Posterior cingulate gyrus (tissue), 11 donors: ENCODE data around the gene LNX1.
A peak's percentile ranks its signal among the peaks of the same experiment; 100 is the strongest.

ENCODE experiments used
- DNase-seq, 10 donors: peaks; one replicate each; pipeline versions ENCODE4 v3.0.0 to v3.0.0-alpha.2; 2020 to 2021; ENCODE audit warnings: mixed read lengths in 3 of 10
- intact Hi-C: fragments of 100-400 bp; cut with DNase I; formaldehyde crosslinking; loops from one replicate; pipeline ENCODE4 v1.15.1; 2023

The LNX1 gene

GRCh38 chr4:53575552-53575951 is 15.7 kb downstream of the LNX1 start:
- intact Hi-C loops = no loop called here
- DNase-seq = peak in 1 of 10 donors; percentile 42

- intact Hi-C loops = no loop called here
Measured at GRCh38 chr4:53574528-53574927, 16.8 kb downstream of the LNX1 start.

GRCh38 chr4:53573696-53574095 is 17.6 kb downstream of the LNX1 start:
- intact Hi-C loops = no loop called here
- no peak for DNase-seq

More at GRCh38 chr4:53574528-53574927, 16.8 kb downstream of the LNX1 start:
- DNase-seq = no peak

GRCh38 chr4:53572600-53572994 is 18.7 kb downstream of the LNX1 start:
- intact Hi-C loops = no loop called here
- no peak for DNase-seq

- intact Hi-C loops = no loop called here
Measured at GRCh38 chr4:53571936-53572599, 19.2 kb downstream of the LNX1 start.

GRCh38 chr4:53563824-53564223 is 27.5 kb downstream of the LNX1 start:
- DNase-seq = peak in 8 of 10 donors; percentile 29 to 94 (median 68)
- intact Hi-C loops = no loop called here

More at GRCh38 chr4:53571936-53572599, 19.2 kb downstream of the LNX1 start:
- no peak for DNase-seq

- intact Hi-C loops = no loop called here
Measured at GRCh38 chr4:53562409-53562808, 28.9 kb downstream of the LNX1 start.

GRCh38 chr4:53559021-53559620 is 32.2 kb downstream of the LNX1 start:
- intact Hi-C loops = no loop called here
- no peak for DNase-seq

More at GRCh38 chr4:53562409-53562808, 28.9 kb downstream of the LNX1 start:
- no peak for DNase-seq

GRCh38 chr4:53558065-53558801 is 33.1 kb downstream of the LNX1 start:
- peak; percentile 17 to 97 (median 78) for DNase-seq

GRCh38 chr4:53557669-53558064 is 33.6 kb downstream of the LNX1 start:
- DNase-seq = peak in 1 of 10 donors; percentile 49
- intact Hi-C loops = no loop called here

More at GRCh38 chr4:53558065-53558801, 33.1 kb downstream of the LNX1 start:
- intact Hi-C loops = no loop called here

- DNase-seq = no peak
- intact Hi-C loops = no loop called here
Measured at GRCh38 chr4:53556651-53557050, 34.6 kb downstream of the LNX1 start.

- DNase-seq = no peak
- intact Hi-C loops = no loop called here
Measured at GRCh38 chr4:53553486-53554210, 37.6 kb downstream of the LNX1 start.

- DNase-seq = no peak
- intact Hi-C loops = no loop called here
Measured at GRCh38 chr4:53552711-53553110, 38.6 kb downstream of the LNX1 start.

- intact Hi-C loops = no loop called here
- DNase-seq = no peak
Measured at GRCh38 chr4:53551958-53552357, 39.3 kb downstream of the LNX1 start.

GRCh38 chr4:53551281-53551864 is 39.9 kb downstream of the LNX1 start:
- intact Hi-C loops = no loop called here

GRCh38 chr4:53548662-53549061 is 42.6 kb downstream of the LNX1 start:
- DNase-seq = no peak
- intact Hi-C loops = no loop called here

More at GRCh38 chr4:53551281-53551864, 39.9 kb downstream of the LNX1 start:
- no peak for DNase-seq

GRCh38 chr4:53547983-53548382 is 43.3 kb downstream of the LNX1 start:
- no peak for DNase-seq
- intact Hi-C loops = no loop called here

GRCh38 chr4:53545942-53546581 is 45.2 kb downstream of the LNX1 start:
- intact Hi-C loops = no loop called here

GRCh38 chr4:53545273-53545672 is 46.0 kb downstream of the LNX1 start:
- no peak for DNase-seq
- intact Hi-C loops = no loop called here

More at GRCh38 chr4:53545942-53546581, 45.2 kb downstream of the LNX1 start:
- DNase-seq = no peak

- intact Hi-C loops = no loop called here
- DNase-seq = no peak
Measured at GRCh38 chr4:53543561-53543960, 47.7 kb downstream of the LNX1 start.
